ENCODE results near the gene MRPL33.

- no peak for TF ChIP-seq REST (IDR thresholded peaks at IDR 0.05; ENCODE audit: low read depth)
- no peak for TF ChIP-seq MAX (IDR thresholded peaks at IDR 0.05)
- no peak for TF ChIP-seq USF1 (IDR thresholded peaks at IDR 0.05)
- no peak for TF ChIP-seq RAD21 (IDR thresholded peaks at IDR 0.05; ENCODE audit: low read depth)
- no peak for TF ChIP-seq YY1 (IDR thresholded peaks at IDR 0.05; ENCODE audit: low read depth)
- TF ChIP-seq TEAD4 (IDR thresholded peaks at IDR 0.05): no peak
- TF ChIP-seq TAF1 (IDR thresholded peaks at IDR 0.05; ENCODE audit: low read depth): no peak
Measured at GRCh38 chr2:27809761-27810241, 38.3 kb downstream of the MRPL33 start.

Data from Ishikawa (cell line).